OCI-LY7 (cell line): ENCODE measurements around the gene TBX15.

Source experiments
- EZH2phosphoT487 ChIP-seq: fragments of 200-600 bp; sonication (generic); IDR thresholded peaks from 2 replicates; pipeline ENCODE4 v1.6.1; 2018; ENCODE audit warnings: low read depth, borderline replicate concordance, mild to moderate bottlenecking, mixed run types, antibody characterized with exemption, low read length, moderate library complexity, mixed read lengths
- TF ChIP-seq, protein P1 (sequence below): fragments of 200-600 bp; sonication (generic); conservative IDR thresholded peaks from 2 replicates; pipeline ENCODE4 v1.5.1; 2014; ENCODE audit warnings: mild to moderate bottlenecking, antibody characterized with exemption, low read length, moderate library complexity, mixed read lengths

GRCh38 chr1:118918940-118919259, 69.2 kb downstream of the TBX15 start:
- TF ChIP-seq, protein P1, sequence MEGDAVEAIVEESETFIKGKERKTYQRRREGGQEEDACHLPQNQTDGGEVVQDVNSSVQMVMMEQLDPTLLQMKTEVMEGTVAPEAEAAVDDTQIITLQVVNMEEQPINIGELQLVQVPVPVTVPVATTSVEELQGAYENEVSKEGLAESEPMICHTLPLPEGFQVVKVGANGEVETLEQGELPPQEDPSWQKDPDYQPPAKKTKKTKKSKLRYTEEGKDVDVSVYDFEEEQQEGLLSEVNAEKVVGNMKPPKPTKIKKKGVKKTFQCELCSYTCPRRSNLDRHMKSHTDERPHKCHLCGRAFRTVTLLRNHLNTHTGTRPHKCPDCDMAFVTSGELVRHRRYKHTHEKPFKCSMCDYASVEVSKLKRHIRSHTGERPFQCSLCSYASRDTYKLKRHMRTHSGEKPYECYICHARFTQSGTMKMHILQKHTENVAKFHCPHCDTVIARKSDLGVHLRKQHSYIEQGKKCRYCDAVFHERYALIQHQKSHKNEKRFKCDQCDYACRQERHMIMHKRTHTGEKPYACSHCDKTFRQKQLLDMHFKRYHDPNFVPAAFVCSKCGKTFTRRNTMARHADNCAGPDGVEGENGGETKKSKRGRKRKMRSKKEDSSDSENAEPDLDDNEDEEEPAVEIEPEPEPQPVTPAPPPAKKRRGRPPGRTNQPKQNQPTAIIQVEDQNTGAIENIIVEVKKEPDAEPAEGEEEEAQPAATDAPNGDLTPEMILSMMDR: no peak
- no peak for TF ChIP-seq EZH2phosphoT487
